Activated naive CD4-positive, alpha-beta T cell treated with anti-CD3 and anti-CD28 coated beads for 36 hours (primary cell): ENCODE measurements around the gene SCRT2. TPM values are rescaled to one million over a fixed set of nuclear protein-coding genes. Genes with fewer than 3 reads are reported as not detected.

ENCODE experiments used
- total RNA-seq, 2 experiments: library from RNA; stranded (reverse); gene quantifications; one replicate each; pipeline ENCODE4 v1.2.3, GENCODE V29; 2021

Gene SCRT2
- total RNA-seq, 2 experiments from 2014 or later = not detected

Other genes starting within 250 kb of the SCRT2 start
- gene TBC1D20, start 213.3 kb downstream of the SCRT2 start, total RNA-seq = 10 to 100 TPM; 16.2 to 17.4 TPM
- 100 to 1,000 TPM; 164 to 167 TPM for gene CSNK2A1, start 132.0 kb downstream of the SCRT2 start, total RNA-seq
- gene TCF15, start 65.5 kb downstream of the SCRT2 start, total RNA-seq = not detected
- 1 to 10 TPM; 6.7 to 6.8 TPM for gene SRXN1, start 22.6 kb downstream of the SCRT2 start, total RNA-seq
- gene SLC52A3, start 92.7 kb upstream of the SCRT2 start, total RNA-seq = not detected
- gene FAM110A, start 157.9 kb upstream of the SCRT2 start, total RNA-seq = 10 to 100 TPM; 15.4 to 16.2 TPM
- not detected for gene ANGPT4, start 240.5 kb upstream of the SCRT2 start, total RNA-seq